ENCODE measurements around the gene LCLAT1. TPM values are rescaled to one million over a fixed set of nuclear protein-coding genes. Genes with fewer than 3 reads are reported as not detected.

Gene LCLAT1
- total RNA-seq, 1 donor from 2014 or later, result 22.7 TPM

DNA sequence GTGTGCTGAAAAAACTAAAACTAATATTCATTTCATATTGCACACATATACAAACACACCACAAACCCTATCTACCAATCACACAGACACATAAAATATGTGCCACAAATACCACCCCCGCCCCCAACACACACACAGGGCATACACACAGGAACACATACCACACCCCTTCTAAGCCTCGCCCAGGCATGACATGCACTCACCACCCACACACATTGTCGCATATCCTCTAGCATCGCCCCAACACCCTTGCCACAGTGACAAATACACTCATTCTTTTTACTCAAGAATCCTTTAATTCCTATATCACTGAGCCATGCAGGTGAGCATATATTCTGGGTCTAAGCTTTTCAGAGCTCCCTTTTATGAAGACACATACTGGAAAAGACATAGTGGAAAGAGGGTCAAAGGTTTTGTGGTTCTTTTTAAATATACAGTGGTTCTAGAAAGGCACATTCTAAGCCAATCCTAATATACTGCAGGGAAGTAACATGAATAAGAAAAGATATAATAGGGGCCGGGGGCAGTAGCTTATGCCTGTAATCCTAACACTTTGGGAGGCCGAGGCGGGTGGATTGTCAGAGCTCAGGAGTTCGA is 24.5 kb upstream of the LCLAT1 start:
- intact Hi-C loops (cut with micrococcal nuclease), result loop anchor here (1.0 to 2.0 kb wide), 4 partner anchors 25 to 276 kb away; partner anchors contain the start of genes LBH, LCLAT1 and YPEL5

DNA sequence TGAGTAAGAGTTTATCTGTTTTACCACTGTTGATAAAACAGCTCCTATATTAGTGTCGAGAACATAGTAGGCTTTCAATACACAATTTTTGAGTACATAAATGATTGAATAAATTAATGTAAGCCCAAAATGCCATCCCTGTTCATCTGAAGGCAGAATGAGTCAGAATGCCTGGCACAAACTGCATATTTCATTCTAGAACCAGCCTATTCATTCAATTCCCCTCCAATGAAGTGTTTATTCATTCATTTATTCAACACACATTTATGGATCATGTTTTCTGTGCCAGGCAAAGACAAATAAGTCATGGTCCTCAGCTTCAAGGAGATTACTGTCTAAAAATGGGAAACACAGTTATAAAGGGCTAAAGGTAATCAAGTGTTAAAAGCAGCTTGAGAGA is 22.8 kb upstream of the LCLAT1 start:
- intact Hi-C loops (cut with micrococcal nuclease), result no loop called here

DNA sequence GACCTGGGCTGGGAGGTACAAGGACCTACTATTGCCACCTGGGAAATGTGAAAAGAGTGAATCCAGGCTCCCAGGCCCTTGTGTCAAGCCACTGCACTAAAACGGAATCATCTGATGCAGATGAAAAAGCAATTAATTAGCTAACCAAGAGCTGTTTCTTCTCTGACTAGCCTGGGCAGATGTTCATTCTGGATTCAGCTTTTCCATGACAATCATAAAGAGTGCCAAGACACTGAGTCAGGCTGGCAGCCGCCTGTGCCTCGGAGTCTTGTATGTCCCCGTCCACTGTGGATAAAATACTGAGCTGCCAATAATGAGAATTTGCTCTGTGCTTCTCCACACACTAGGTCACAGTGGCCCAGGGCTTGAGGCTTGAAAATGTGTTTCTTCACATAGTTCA is 21.7 kb upstream of the LCLAT1 start:
- intact Hi-C loops (cut with micrococcal nuclease), result no loop called here

DNA sequence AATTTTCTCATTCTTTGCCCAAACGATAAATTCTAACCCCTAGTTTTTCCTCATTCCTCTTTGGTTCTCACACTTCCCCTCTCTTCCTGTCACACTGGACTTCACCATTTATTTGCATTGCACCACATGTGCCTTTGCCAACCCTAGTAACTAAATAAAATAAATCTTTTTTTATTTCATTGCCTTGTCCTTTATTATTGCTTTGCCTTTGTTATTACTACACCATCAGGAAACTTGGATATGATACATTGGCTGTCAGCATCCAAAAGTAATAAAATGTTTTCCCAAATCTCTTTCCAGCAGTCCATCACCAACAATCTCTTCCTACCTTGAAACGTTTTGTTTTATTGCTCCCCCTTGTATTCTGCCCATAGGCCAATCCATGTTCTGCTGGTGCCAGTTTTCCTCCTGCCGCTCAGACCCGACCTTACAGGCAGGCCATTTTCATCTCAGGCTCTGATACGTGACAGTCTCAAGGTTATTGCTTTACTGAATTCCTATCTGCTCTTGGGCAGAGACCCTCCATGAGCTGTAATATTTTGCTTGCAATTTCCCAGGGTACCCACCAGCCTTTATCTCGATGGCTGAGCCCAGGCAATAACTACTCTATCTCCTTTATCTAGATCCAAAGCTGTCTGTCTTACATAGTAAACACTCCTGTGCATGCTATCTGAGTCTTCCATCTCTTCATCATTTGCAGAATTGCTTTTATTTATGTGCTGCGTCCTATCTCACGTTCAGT is 19.3 kb upstream of the LCLAT1 start:
- intact Hi-C loops (cut with micrococcal nuclease), result no loop called here

- intact Hi-C loops (cut with micrococcal nuclease), result no loop called here
Measured at GRCh38 chr2:30428348-30428662, 18.7 kb upstream of the LCLAT1 start.

- intact Hi-C loops (cut with micrococcal nuclease), result no loop called here
Measured at GRCh38 chr2:30428827-30429461, 18.1 kb upstream of the LCLAT1 start.

- intact Hi-C loops (cut with micrococcal nuclease), result no loop called here
Measured at GRCh38 chr2:30433541-30434299, 13.3 kb upstream of the LCLAT1 start.

GRCh38 chr2:30434708-30435107 is 12.3 kb upstream of the LCLAT1 start:
- intact Hi-C loops (cut with micrococcal nuclease), result no loop called here

DNA sequence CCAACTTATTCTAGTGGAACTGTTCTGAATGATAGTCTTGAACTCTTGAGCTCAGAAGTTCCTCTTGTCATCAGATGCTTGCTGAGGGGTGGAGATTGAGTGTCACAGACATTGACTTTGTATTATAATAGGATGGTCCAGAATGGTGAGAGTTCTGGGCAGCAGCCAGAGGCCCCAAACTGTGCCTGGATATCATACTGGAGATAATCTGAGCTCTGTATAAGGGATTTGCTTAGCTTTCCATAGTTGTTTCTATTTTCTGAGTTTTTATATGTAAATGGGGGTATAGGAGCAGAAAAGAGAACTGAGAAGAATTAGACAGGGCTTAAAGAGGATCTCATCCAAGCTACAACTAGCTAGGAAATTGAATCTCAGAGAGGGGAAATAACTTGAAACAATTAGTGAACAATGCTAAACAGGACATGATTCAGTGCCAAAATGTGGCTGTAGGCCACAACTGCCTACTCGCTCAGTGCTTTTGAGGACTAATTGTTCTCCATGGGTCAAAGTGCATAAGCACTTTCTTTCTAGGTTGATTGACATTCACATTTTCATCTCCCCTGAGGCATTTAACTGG is 10.1 kb upstream of the LCLAT1 start:
- intact Hi-C loops (cut with micrococcal nuclease), result no loop called here

GRCh38 chr2:30437809-30438548 is 9.1 kb upstream of the LCLAT1 start:
- intact Hi-C loops (cut with micrococcal nuclease), result no loop called here

DNA sequence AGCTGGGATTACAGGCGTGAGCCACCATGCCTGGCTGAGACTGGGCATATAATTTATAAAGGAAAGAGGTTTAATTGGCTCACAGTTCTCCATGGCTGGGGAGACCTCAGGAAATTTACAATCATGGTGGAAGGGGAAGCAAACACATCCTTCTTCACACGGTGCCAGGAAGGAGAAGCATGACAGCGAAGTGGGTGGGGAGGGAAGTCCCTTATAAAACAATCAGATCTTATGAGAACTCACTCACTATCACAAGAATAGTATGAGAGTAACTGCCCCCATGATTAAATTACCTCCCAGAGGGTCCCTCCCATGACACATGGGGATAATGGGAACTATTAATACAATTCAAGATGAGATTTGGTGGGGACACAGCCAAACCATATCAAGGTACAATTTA is 7.8 kb upstream of the LCLAT1 start:
- intact Hi-C loops (cut with micrococcal nuclease), result no loop called here

DNA sequence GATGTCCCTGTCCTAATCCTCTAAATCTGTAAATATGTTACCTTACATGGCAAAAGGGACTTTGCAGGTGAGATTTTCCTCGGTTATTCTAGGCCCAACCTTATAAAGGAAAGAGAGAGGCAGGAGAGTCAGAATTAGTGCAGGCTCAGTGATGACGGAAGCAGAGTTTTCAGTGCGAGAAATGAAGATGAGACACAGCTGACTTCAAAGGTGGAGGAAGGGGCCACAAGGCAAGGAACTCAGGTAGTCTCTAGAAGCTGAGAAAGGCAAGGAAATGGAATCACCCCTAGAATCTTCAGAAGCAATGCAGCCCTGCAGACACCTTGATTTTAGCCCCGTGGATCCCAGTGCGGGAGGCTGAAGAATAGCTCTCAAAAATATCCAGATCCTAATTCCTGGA is 7.2 kb upstream of the LCLAT1 start:
- intact Hi-C loops (cut with micrococcal nuclease), result no loop called here

GRCh38 chr2:30441023-30441422 is 6.0 kb upstream of the LCLAT1 start:
- intact Hi-C loops (cut with micrococcal nuclease), result no loop called here

DNA sequence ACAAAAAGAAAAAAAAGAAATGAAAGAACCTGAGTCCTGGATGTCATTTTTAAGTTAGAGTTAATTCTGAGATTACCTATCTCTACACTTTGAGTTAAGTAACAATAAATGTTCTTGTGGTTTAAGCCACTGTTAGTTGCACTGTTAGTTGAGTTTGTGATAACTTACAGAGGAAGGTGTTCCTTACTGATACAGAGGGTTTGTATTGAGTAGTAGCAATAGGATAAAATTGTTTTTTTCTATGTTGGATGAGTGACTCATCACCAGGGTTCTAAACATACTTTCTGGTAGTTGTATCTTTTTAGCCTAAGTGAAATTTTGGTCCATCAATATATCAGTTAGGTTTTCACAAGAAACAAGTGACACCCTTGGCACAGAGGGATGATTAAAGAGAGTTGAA is 4.0 kb upstream of the LCLAT1 start:
- intact Hi-C loops (cut with micrococcal nuclease), result no loop called here

- intact Hi-C loops (cut with micrococcal nuclease), result no loop called here
Measured at GRCh38 chr2:30444273-30444672, 2.8 kb upstream of the LCLAT1 start.

- intact Hi-C loops (cut with micrococcal nuclease), result loop anchor here (5.0 kb wide), 1 partner anchor 278 kb away; no protein-coding TSS in a partner anchor
Measured at GRCh38 chr2:30445266-30445821, 1.7 kb upstream of the LCLAT1 start.

DNA sequence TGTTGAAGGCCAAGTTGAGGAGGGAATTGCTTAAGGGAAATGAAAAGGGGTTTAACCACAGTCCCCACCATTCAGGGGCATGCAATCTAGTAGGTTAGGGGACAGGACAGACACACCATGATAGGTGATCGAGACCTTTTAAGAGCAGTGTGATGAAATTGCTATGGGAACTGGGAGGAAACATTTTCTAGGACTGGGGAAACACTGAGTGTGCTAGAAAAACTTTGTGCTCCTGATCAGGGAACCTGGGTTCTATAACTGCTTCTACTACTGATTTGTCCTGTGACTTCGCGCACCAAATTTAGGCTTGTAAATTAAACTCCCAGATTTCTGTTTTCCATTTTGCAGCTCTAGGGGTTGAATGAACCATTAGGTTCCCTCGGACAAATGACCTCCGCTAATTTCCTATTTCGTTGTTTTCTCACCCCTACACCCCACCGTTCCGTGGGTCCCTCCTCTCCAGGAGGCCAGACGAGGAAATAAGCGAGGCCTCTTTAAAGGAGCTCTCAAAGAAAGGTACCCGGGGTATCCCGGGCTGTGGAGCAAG is 371 bp upstream of the LCLAT1 start:
- intact Hi-C loops (cut with micrococcal nuclease), result loop anchor here (1.0 to 5.0 kb wide), 5 partner anchors 24 to 300 kb away; partner anchors contain the start of gene YPEL5

- intact Hi-C loops (cut with micrococcal nuclease), result loop anchor here (5.0 kb wide), 1 partner anchor 281 kb away; no protein-coding TSS in a partner anchor
Measured at GRCh38 chr2:30448308-30448707, 1.3 kb downstream of the LCLAT1 start.

DNA sequence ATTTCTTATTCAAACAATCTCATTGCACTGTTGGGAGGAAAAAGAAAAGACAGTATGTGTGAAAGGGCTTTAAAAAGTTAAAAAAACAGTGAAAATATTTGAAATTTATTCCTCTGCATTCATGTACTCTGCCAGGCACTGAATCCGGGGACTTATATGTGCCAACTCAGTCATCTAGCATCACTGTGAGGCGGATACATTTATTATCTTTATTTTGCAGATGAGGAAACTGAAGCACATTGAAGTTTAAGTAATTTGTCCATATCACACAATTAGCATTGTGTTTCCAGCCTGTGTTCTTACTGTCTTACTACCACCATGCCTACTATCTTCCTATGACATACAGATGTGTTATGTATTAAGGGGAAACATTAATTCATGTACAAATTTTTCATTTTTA is 1.8 kb downstream of the LCLAT1 start:
- intact Hi-C loops (cut with micrococcal nuclease), result loop anchor here (5.0 kb wide), 1 partner anchor 282 kb away; no protein-coding TSS in a partner anchor

GRCh38 chr2:30450025-30450424 is 3.0 kb downstream of the LCLAT1 start:
- intact Hi-C loops (cut with micrococcal nuclease), result no loop called here

All from T-helper 2 cell treated with Interferon-gamma antibody and Interleukin-4, amounts not matched to agents 100 ng/mL and 5 ng/mL, for 36 hours (primary cell).